HPDE6-E6E7 (cell line): ENCODE results near the gene OAS2.

Source experiments
- DNase-seq: peaks from one replicate; pipeline ENCODE4 v3.0.0; 2011; ENCODE audit warnings: missing footprints; ENCODE audit errors: extremely low spot score

Gene OAS2

GRCh38 chr12:113058553-113058952, 80.2 kb downstream of the OAS2 start:
- no peak for DNase-seq

- no peak for DNase-seq
These were observed 80.8 kb downstream of the OAS2 start for GRCh38 chr12:113059071-113059595.

- DNase-seq: no peak
These were observed 82.1 kb downstream of the OAS2 start for GRCh38 chr12:113060336-113060960.

- DNase-seq: no peak
These were observed 82.9 kb downstream of the OAS2 start for GRCh38 chr12:113061061-113061694.
